Measurements from ENCODE around the gene CASP12. TPM values are rescaled to one million over a fixed set of nuclear protein-coding genes. Genes with fewer than 3 reads are reported as not detected.
"Not testable (repeated sequence)": the region's sequence is repeated elsewhere in the genome, so short reads cannot be mapped to it uniquely, and the experiment has no call there.

The CASP12 gene
- 1 to 10 TPM; 1.5 to 2.0 TPM for total RNA-seq
- long read RNA-seq, donor 1, partial matches to known transcripts = 0 of 1 reads
- long read RNA-seq, donor 1, other reads (novel, unspliced or antisense) = 1 of 1 reads
- long read RNA-seq, donor 2 = 0 reads

DNA sequence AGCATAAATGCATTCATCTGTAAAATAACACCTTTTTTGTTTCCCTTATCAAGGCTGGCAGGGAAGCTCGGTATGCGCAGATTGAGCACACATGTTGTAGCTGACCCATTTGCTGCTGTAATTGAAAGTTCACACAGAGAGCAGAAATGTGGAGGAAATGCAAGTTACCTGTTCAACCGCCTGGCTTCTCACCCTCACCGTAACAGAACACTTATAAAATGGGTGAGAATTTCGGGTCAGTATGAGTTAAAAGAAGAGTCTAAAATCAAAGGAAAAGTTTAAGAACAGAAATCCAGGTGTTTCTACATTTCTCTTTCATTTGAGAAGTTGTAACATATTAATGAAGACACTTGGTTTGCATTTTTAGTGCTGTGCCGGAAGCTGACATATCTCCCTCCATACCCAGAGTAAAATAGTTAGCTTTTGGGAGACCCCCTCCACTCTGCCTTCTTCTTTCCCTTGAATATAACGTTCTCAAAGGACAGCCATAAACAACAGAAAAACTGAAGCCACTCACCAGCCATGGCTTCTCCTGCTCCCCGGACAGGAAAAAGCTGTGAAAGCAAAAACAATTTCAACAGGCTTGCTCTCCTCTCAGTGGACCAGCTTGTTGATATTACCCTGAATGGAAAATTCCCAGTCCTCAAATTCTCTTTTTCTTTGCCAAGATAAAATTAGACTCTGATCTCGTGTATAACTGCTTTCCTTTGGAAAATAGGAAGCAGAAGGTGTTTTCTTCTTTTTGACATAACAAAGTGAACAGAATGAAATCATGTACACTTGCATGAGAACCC, at the start of gene CASP12:
TSS of gene CASP12 (minus strand) at position 570 of the 794 bp plus-strand sequence.
- no peak for DNase-seq (ENCODE audit: low spot score)
- intact Hi-C loops (cut with DNase I) = no loop called here

DNA sequence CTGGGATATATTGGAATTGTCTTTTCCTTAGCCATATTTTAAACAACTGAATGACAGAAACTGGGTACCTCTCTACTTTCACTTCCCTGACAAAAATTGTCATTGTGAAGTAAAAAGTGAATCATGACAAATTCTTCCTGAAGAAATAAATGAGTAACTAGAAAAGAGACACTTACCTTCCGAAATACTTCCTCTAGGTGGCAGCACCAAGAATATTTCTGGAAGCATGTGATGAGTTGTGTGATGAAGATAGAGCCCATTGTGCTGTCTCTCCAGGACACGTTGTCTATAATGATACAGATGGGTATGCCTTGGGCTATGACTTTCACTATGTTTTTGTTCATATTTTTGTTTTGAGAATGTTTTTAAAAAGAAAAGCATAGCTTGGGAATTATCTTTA, 48.6 kb upstream of the CASP12 start:
- intact Hi-C loops (cut with DNase I) = no loop called here
- DNase-seq (ENCODE audit: low spot score) = no peak

DNA sequence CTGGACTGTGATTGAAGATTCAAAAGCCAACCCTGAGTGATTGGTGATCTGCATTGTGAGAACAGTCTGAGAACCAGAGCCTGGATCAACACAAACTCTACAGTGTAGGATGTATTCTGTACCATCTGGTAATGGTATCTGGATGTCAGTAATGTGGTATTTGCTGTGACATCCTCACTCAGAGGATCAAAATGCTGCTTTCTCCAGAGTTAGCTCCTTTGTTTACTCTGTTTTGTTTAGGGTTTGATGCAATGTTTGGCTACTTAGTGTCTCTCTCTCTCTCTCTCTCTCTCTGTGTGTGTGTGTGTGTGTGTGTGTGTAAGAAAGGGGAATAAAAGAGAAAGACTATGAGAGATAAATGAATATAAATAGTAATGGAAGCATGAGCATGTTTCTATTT, 45.8 kb upstream of the CASP12 start:
- no peak for DNase-seq (ENCODE audit: low spot score)
- intact Hi-C loops (cut with DNase I) = no loop called here

DNA sequence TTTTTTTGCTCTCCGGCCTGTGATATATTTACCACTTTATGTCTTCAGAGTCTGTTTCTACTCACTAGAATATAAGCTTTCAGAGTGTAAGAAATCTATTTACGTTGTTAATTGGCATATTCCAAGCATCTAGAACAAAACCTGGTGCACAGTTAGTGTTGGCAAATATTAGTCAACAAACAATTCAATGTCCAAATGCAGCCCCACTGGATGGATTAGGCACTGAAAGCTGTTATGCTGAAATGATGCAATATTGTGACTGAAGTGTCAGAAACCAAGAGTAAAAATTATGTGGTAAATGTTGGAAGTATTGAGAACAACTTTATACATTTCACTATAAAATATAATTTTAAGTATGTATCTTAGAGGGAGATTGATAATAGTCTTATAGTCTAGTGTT, 45.3 kb upstream of the CASP12 start:
- intact Hi-C loops (cut with DNase I) = no loop called here
- no peak for DNase-seq (ENCODE audit: low spot score)

DNA sequence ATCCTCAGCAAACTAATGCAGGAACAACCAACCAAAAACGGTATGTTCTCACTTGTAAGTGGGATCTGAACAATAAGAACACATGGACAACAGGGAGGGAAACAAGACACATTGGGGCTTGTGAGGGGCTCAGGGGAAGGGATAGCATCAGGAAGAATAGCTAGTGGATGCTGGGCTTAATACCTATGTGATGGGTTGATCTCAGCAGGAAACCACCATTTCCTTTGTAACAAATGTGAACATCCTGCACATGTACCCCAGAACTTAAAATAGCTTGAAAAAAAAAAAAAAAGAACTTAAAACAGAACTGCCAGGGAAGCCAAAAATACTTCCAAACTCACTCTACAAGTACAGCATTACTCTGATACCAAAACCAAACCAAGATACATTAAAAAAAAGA, 36.3 kb upstream of the CASP12 start:
- intact Hi-C loops (cut with DNase I) = loop anchor here in 1 of 2 donors (2.0 kb wide), 1 partner anchor 32 kb away; no protein-coding TSS in a partner anchor
- no peak for DNase-seq (ENCODE audit: low spot score)

DNA sequence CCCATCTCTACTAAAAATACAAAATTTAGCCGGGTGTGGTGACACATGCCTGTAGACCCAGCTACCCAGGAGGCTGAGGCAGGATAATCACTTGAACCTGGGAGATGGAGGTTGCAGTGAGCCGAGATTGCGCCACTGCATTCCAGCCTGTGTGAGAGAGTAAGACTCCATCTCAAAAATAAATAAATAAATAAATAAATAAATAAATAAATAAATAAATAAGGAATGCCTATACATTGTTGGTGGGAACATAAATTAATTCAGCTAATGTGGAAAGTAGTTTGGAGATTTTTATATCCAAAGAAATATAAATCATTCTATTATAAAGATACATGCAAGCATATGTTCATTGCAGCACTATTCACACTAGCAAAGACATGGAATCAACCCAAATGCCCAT, 35.8 kb upstream of the CASP12 start:
- DNase-seq (ENCODE audit: low spot score) = not testable (repeated sequence)
- intact Hi-C loops (cut with DNase I) = loop anchor here in 1 of 2 donors (2.0 kb wide), 1 partner anchor 33 kb away; no protein-coding TSS in a partner anchor

DNA sequence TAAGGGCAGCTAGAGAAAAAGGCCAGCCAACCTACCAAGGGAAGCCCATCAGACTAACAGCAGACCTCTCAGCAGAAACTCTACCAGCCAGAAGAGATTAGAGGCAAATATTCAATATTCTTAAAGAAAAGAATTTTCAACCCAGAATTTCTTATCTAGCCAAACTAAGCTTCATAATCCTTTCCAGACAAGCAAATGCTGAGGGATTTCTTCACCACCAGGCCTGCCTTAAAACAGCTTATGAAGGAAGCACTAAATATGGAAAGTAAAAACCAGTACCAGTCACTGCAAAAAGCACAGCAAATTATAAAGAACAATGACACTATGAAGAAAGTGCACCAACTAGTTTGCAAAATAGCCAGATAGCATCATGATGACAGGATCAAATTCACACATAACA, 30.6 kb upstream of the CASP12 start:
- intact Hi-C loops (cut with DNase I) = no loop called here
- no peak for DNase-seq (ENCODE audit: low spot score)

DNA sequence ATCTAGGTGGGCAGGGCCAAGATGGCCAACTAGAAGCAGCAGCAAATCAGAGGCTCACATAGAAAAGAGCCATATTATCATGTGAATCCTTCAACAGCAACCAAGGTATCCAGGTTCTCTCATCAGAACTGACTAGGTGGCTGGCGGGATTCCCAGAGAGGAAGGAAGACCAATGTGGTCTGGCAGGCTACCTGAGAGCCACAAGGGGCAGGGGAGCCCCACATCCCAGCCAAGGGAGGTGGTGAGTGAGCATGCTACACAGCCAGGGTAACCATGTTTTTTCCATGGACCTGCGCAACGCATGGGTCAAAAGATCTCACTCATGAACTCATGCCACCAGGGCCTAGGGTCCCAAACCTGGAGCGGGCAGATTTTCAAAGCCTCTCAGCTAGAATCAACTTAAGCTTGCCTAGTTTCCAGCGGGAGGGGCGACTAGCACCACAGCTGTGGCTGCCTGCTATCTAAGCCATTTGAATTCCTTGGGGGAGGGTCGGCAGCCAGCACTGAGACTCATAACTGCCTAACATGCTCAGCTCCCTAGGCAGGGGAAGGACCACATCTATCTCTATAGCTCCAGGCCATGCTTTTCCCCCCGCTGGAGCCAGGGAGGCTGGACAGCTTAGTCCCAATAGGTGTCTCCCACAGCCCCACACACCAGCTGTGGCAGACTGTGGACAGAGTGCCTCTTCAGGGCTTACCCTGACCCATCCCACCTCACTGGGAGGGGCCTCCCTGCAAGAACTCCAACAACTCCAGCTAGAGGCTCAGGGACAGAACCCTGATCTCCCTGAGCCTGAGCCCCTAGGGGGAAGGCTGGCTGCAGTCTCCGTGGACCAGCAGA, 28.7 kb upstream of the CASP12 start:
- peak; percentile 50 for DNase-seq (ENCODE audit: low spot score)
- intact Hi-C loops (cut with DNase I) = no loop called here

DNA sequence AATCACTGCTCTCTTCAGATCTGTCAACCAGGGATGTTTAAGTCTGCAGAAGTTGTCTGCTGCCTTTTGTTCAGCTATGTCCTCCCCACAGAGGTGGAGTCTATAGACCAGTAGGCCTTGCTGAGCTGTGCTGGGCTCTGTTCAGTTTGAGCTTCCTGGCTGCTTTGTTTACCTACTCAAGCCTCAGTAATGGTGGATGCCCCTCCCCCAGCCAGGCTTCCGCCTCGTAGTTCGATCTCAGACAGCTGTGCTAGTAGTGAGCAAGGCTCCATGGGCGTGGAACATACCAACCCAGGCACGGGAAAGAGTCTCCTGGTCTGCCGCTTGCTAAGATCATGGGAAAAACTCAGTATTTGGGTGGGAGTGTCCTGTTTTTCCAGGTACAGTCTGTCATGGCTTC, 27.6 kb upstream of the CASP12 start:
- intact Hi-C loops (cut with DNase I) = no loop called here
- DNase-seq (ENCODE audit: low spot score) = peak; percentile 62

DNA sequence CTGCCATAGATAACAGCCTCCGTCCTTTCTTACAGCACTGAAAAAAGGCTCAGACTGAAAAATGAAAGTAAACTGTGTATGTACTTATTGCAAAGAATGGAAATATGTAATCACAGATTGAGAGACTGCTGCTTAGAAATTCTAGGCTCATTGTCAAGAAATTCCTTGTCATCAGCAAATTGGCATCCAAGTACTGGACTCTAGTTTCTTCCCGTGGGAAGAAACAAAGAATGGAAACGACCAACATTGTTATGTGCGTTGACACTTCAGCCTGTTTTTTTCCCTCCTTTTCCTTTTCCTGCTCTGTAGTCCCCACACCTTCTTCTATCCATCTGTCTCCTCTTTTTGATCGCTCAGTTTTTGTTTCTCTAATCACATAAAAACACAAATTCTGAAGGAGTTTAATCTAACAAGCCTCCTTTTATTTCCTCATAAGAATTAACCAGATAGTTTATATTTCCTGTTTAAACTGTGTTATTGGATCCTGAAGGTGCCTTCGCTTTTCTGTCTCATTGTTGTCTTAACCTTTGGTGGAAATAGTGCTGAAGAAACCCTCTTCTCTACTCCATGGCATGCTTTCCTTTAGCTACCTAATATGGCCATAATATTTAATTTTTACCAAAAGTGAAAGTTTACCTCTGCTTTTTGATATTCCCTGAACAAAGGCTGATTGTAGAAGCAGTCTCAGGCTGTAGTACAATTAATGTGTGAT, 20.0 kb upstream of the CASP12 start:
- no peak for DNase-seq (ENCODE audit: low spot score)
- intact Hi-C loops (cut with DNase I) = no loop called here

DNA sequence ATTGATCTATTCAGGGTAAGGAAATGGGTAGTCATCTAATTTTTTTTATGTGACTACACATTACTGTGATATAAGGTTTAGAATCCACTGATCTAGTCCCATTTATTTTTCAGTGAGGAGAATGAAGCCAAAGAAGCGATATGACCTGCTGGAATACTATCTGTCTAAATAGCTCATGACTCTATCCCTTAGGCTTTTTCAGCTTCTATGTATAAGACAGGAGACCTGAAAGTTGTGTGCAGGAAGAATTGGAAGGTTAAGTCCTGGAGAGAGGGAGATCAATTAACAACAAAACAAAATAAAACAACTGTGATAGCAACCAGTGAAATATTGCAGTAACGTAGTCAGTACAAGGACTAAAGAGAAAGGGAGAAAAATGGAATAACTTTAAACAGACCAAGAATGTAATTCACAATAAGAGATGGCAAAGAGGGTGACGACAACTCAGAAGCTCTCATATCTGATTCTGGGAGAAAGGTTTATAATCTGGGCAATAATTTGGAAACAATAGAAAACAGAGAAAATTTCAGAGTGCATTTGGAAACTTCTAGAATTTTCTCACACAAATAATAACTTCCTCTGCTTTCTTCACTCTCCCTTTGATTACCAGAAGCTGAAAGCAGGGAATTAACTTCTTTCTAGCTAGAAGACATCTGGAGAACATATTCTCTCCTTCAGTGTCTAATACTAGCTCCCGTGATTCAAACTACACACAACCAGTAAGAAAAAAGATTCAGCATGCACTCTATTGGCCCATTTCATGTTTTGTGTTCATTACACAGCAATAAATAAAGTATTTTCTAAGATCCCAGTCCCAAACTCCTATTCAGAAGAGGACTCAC, 19.2 kb upstream of the CASP12 start:
- no peak for DNase-seq (ENCODE audit: low spot score)
- intact Hi-C loops (cut with DNase I) = no loop called here

DNA sequence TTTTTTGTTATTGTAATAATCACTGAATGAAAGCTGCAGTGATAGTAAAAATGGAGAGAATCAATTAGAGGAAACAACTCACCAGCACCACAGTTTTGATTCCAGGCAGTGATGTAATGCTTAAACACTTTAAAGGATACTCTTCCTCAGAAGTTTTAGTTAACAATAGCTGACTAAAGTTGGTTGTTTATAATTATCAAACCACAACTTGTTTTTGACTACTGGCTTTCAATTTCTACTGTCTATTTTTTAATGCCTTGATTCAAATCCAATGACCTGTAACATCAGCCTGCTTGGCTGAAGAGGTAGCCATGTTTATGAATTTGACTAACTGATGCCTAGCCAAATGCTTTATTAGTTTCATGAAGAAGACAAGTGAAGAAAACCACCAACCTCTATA, 18.2 kb upstream of the CASP12 start:
- intact Hi-C loops (cut with DNase I) = no loop called here
- no peak for DNase-seq (ENCODE audit: low spot score)

DNA sequence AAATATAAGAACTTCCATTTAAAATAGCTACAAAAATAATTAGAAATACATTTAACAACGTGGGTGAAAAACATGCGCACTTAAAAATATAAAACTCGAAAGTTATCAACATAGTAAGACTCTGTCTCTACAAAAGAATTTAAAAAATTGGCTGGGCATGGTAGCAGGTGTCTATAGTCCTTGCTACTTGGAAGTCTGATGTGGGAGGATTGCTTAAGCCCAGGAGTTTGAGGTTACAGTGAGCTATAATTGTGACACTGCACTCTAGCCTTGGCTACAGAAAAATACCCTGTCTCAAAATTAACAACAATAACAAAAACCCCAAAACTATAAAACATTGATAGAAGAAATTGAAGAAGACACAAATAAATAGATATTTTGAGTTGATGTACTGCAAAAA, 13.8 kb upstream of the CASP12 start:
- intact Hi-C loops (cut with DNase I) = no loop called here
- no peak for DNase-seq (ENCODE audit: low spot score)

DNA sequence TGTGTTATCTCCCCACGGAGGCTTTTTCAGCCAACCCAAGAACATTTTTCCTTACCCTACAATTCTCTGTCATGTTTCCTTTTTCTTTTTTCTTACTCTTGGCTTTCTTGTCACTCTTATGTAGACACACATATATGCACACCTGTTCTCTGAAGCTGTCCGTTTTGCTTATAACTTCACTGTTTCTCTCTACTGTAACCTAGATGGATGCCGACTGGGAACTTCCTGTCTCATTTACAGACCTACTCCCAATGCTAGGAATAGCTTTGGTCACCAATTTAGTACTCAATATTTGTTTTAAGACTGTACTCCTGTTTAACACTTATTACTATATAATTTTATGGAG, 9.9 kb upstream of the CASP12 start:
- intact Hi-C loops (cut with DNase I) = no loop called here

DNA sequence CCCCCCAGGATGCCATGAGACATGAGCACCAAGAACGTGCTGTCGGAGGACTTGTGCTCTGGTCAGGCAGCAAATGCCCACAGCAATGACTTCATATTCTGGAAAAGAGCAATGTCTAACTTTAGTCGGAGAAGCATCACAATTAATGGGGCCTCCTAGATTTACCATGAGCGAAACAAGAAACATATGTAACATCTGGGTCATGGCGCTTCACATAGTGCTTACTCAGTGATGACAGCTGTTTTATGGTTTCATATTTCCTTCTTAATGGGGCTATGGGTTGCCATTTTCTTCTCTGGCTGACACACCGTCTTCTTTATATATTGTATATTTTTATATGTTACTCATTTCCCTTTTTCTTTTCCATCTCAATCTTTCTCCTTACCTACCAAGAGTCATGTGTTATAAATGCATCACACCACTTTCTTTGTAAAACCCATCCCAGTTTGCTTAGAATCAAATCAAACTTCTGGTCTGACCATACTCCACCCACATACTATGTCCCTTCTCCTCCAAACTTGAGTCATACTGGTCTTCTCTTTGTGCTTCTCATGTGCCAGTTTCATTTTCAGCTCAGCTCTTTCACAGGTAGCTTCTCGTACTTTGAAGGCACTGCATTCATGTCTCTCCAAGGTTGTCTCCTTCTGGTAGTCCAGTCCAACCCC, 9.4 kb upstream of the CASP12 start:
- intact Hi-C loops (cut with DNase I) = no loop called here
- DNase-seq (ENCODE audit: low spot score) = no peak

More for the DNA sequence above, 9.9 kb upstream of the CASP12 start:
- no peak for DNase-seq (ENCODE audit: low spot score)

DNA sequence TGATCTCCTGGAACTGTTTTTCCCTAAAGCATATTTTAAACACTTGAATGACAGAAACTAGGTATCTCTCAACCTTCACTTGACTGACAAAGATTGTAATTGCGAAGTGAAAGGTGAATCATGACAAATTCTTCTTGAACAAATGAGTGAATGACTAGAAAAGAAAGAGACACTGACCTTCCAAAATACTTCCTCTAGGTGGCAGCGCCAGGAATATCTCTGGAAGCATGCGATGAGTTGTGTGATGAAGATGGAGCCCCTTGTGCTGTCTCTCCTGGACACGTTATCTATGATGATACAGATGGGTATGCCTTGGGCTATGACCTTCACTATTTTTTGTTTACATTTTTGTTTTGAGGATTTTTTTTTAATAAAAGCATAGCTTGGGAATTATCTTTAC, 7.0 kb upstream of the CASP12 start:
- no peak for DNase-seq (ENCODE audit: low spot score)

DNA sequence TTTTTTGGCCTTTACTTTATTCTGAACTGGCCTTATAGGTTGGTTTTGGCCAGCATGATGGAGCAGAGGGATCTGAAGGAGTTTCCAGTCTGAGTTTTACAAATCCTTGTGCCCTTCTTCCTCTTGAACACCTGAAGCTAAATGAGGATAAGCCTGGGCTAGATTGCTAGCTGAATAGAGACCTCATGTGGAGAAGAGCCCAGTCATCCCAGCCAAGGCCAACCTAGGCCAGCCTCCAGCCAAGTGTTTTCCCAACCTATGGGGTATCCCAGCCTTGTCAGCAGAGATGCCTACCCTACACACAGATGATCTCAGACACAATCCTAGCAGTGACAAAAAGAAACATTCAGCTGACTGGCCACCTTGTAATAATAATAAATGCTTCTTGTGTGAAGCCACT, 966 bp upstream of the CASP12 start:
- intact Hi-C loops (cut with DNase I) = no loop called here
- no peak for DNase-seq (ENCODE audit: low spot score)

More for the DNA sequence above, 7.0 kb upstream of the CASP12 start:
- intact Hi-C loops (cut with DNase I) = no loop called here

DNA sequence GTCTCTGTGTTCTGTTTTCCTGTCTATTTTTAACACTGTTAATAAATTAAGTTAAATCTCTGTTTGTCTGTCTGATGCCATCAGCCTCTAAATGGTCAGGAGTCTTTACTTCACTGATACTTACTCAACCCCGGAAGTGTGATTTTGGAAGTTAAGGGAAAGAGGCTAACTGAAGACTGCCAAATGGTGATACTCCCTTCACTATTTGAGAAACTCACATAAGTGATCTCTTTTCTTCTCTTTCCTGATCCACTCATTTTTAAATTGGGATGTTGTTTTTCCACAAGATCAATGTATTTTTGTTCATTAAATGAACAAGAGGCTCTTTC, 389 bp upstream of the CASP12 start:
- intact Hi-C loops (cut with DNase I) = no loop called here
- DNase-seq (ENCODE audit: low spot score) = no peak

DNA sequence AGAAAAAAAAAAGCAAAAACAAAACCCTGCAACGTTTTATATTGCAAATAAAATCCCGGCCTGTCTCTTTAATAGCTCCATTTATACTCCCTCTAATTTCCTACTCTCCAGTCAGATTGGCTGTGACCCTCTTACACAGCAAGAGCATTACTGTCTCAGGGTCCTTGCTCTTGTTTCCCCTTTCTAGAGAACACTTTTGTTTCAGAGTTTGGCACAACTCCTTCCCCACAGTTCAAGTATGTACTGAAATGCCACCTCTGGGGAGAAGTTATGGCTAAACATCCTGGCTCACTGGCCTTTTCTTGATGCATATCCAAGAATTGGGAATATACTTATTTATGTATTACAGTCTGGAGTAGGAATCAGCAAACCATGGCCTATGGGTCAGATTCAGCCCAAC, 2.6 kb downstream of the CASP12 start:
- intact Hi-C loops (cut with DNase I) = no loop called here
- no peak for DNase-seq (ENCODE audit: low spot score)
